Measurements from ENCODE around the gene MINDY4B.

DNA sequence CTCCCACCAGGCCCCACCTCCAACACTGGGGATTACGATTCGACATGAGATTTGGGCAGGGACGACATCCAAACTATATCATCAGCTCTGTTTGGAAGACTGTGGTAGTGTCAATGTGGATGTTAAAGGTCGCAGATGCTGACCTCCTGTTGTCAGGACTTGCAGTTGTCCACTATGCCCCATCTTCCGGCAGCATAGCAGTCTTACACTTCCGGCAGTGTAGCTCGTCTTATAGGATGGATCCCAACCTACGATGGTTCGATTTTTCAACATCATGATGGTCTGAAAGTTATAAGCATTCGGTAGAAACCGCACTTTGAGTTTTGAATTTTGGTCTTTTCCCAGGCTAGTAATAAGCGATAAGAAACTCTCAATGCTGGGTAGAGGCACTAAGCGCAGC is 46.7 kb upstream of the MINDY4B start:
- no peak for TF ChIP-seq BHLHE40 (IDR thresholded peaks at IDR 0.05; ENCODE audit: borderline replicate concordance)
- no peak for TF ChIP-seq ZNF384 (IDR thresholded peaks at IDR 0.05)
- no peak for TF ChIP-seq L3MBTL2 (conservative IDR thresholded peaks at IDR 0.05)
- no peak for TF ChIP-seq ELF4 (IDR thresholded peaks at IDR 0.05)
- TF ChIP-seq FOXK2 (IDR thresholded peaks at IDR 0.05): no peak
- TF ChIP-seq SP1 (IDR thresholded peaks at IDR 0.05): no peak
- TF ChIP-seq FOXM1 (IDR thresholded peaks at IDR 0.05; ENCODE audit: borderline replicate concordance): no peak
- TF ChIP-seq, protein P1, sequence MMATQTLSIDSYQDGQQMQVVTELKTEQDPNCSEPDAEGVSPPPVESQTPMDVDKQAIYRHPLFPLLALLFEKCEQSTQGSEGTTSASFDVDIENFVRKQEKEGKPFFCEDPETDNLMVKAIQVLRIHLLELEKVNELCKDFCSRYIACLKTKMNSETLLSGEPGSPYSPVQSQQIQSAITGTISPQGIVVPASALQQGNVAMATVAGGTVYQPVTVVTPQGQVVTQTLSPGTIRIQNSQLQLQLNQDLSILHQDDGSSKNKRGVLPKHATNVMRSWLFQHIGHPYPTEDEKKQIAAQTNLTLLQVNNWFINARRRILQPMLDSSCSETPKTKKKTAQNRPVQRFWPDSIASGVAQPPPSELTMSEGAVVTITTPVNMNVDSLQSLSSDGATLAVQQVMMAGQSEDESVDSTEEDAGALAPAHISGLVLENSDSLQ (IDR thresholded peaks at IDR 0.05): no peak

All from HEK293T (cell line).